HCT116 (cell line): ENCODE results near the gene HRK. TPM values are rescaled to one million over a fixed set of nuclear protein-coding genes. Genes with fewer than 3 reads are reported as not detected.

Experiments used
- ATAC-seq: fragments of 200-7000 bp; cut with Tn5 transposase; 2 replicates; pipeline ENCODE4 v1.9.1; 2020; ENCODE audit warnings: mild to moderate bottlenecking, moderate library complexity
- BruUV-seq: library from RNA; stranded (reverse); fragments of 400-500 nt; replicated peaks from 2 replicates; lab custom pipeline; 2021; lab: Mats Ljungman, UMichigan
- CTCF ChIA-PET: fragments of 300-600 bp; sonication (Branson Sonifier 250); formaldehyde crosslinking; loops from one replicate; lab custom pipeline; 2021; ENCODE audit warnings: antibody characterized with exemption; lab: Charles Lee
- POLR2A ChIA-PET: fragments of 300-600, 350-600 bp; sonication (Branson Sonifier 250); formaldehyde crosslinking; loops from one replicate; lab custom pipeline; 2021; ENCODE audit warnings: antibody characterized with exemption; lab: Charles Lee
- RAD21 ChIA-PET, 2 experiments: fragments of 300-600 bp; sonication (Branson Sonifier 250); formaldehyde crosslinking; loops; one replicate each; lab custom pipeline; 2023; ENCODE audit warnings: low total read pairs in 2 of 2; ENCODE audit not compliant: uncharacterized antibody in 2 of 2, unreplicated experiment in 2 of 2, low non-redundant PET in 1 of 2; lab: Charles Lee
- DNase-seq: peaks from one replicate; pipeline ENCODE4 v3.0.0-alpha.2; 2010; ENCODE audit warnings: low read depth, low spot score
- H2AFZ ChIP-seq: fragments of 200-600 bp; shearing (Covaris generic), sonication (generic); 2 replicates; pipeline ENCODE4 v1.6.1; 2017; ENCODE audit warnings: low read depth, mixed run types, mixed read lengths, antibody characterized with exemption, low read length; ENCODE audit not compliant: poor library complexity, severe bottlenecking
- H3K27ac ChIP-seq: 2 replicates; pipeline ENCODE4 v1.5.1; 2012; ENCODE audit warnings: low read depth, low read length
- H3K27me3 ChIP-seq: fragments of 200-600 bp; sonication (generic); 2 replicates; pipeline ENCODE4 v1.6.1; 2016; ENCODE audit warnings: mixed run types, low read length, mixed read lengths; ENCODE audit not compliant: insufficient read depth
- H3K36me3 ChIP-seq, 2 experiments: fragments of 200-500 bp in 1 of 2; fragments of 200-600 bp in 1 of 2; sonication (Bioruptor generic) in 1 of 2; sonication (generic) in 1 of 2; 2 replicates each; pipeline versions ENCODE4 v1.5.1 to v1.6.1; 2014 to 2016; ENCODE audit warnings: low read length in 2 of 2, inconsistent platforms in 1 of 2, mixed read lengths in 1 of 2, mixed run types in 1 of 2; ENCODE audit not compliant: insufficient read depth in 2 of 2, control insufficient read depth in 1 of 2
- H3K4me1 ChIP-seq, 2 experiments: fragments of 200-600 bp in 1 of 2; sonication (generic) in 1 of 2; 2 replicates each; pipeline versions ENCODE4 v1.5.1 to v1.6.1; 2012 to 2017; ENCODE audit warnings: low read length in 2 of 2, inconsistent platforms in 1 of 2, mild to moderate bottlenecking in 1 of 2, mixed read lengths in 1 of 2, mixed run types in 1 of 2, moderate library complexity in 1 of 2; ENCODE audit not compliant: insufficient read depth in 2 of 2, control insufficient read depth in 1 of 2
- H3K4me2 ChIP-seq: fragments of 200-600 bp; sonication (generic); 2 replicates; pipeline ENCODE4 v1.6.1; 2017; ENCODE audit warnings: mixed run types, low read length, mixed read lengths
- H3K4me3 ChIP-seq, 2 experiments: fragments of 200-600 bp in 1 of 2; sonication (generic) in 1 of 2; replicated peaks in 1 of 2; 2 replicates each; pipeline ENCODE4 v1.5.1; 2011 to 2016; ENCODE audit warnings: low read length in 2 of 2, control low read depth in 1 of 2, low read depth in 1 of 2, mild to moderate bottlenecking in 1 of 2, mixed read lengths in 1 of 2, mixed run types in 1 of 2
- H3K79me2 ChIP-seq: fragments of 200-600 bp; sonication (generic); 2 replicates; pipeline ENCODE4 v1.6.1; 2017; ENCODE audit warnings: mild to moderate bottlenecking, mixed run types, low read length, moderate library complexity, mixed read lengths; ENCODE audit not compliant: insufficient read depth
- H3K9ac ChIP-seq: fragments of 200-600 bp; sonication (generic); 2 replicates; pipeline ENCODE4 v1.6.1; 2016; ENCODE audit warnings: low read length, mixed read lengths
- H3K9me2 ChIP-seq: fragments of 200-600 bp; sonication (generic), shearing (Covaris generic); 2 replicates; pipeline ENCODE4 v1.6.1; 2017; ENCODE audit warnings: mixed run types, mild to moderate bottlenecking, moderate library complexity; ENCODE audit not compliant: insufficient read depth
- H3K9me3 ChIP-seq, 2 experiments: fragments of 200-500 bp in 1 of 2; fragments of 200-600 bp in 1 of 2; sonication (Bioruptor generic) in 1 of 2; sonication (generic) in 1 of 2; 2 replicates each; pipeline ENCODE4 v1.6.1; 2014 to 2017; ENCODE audit warnings: low read length in 2 of 2, mixed read lengths in 2 of 2, inconsistent platforms in 1 of 2, low read depth in 1 of 2, mild to moderate bottlenecking in 1 of 2, mixed run types in 1 of 2, moderate library complexity in 1 of 2; ENCODE audit not compliant: control insufficient read depth in 1 of 2, insufficient read depth in 1 of 2
- H4K20me1 ChIP-seq: fragments of 200-600 bp; sonication (generic), shearing (Covaris generic); 2 replicates; pipeline ENCODE4 v1.6.1; 2017; ENCODE audit warnings: mixed run types, mild to moderate bottlenecking, moderate library complexity; ENCODE audit not compliant: insufficient read depth
- ATF3 ChIP-seq: IDR thresholded peaks from 2 replicates; pipeline ENCODE4 v1.6.1; 2012
- CBX3 ChIP-seq: IDR thresholded peaks from 2 replicates; pipeline ENCODE4 v1.6.1; 2012; ENCODE audit warnings: low read depth
- ELF1 ChIP-seq: IDR thresholded peaks from 2 replicates; pipeline ENCODE4 v1.6.1; 2012; ENCODE audit warnings: low read depth, borderline replicate concordance
- EZH2 ChIP-seq: fragments of 200-600 bp; sonication (generic); IDR thresholded peaks from 2 replicates; pipeline ENCODE4 v1.6.1; 2017; ENCODE audit warnings: antibody characterized with exemption, mixed run types
- EZH2phosphoT487 ChIP-seq: fragments of 200-600 bp; IDR thresholded peaks from 2 replicates; pipeline ENCODE4 v1.6.1; 2018; ENCODE audit warnings: antibody characterized with exemption, borderline replicate concordance
- FOSL1 ChIP-seq: IDR thresholded peaks from 2 replicates; pipeline ENCODE4 v1.6.1; 2012; ENCODE audit warnings: low read depth
- JUND ChIP-seq: IDR thresholded peaks from 2 replicates; pipeline ENCODE4 v1.6.1; 2012
- MAX ChIP-seq: IDR thresholded peaks from 2 replicates; pipeline ENCODE4 v1.6.1; 2012
- POLR2A ChIP-seq: IDR thresholded peaks from 2 replicates; pipeline ENCODE4 v1.7.0; 2011; ENCODE audit warnings: borderline replicate concordance; ENCODE audit not compliant: insufficient read depth, insufficient read length; ENCODE audit errors: extremely low read depth
- POLR2AphosphoS5 ChIP-seq: IDR thresholded peaks from 2 replicates; pipeline ENCODE4 v1.6.1; 2011; ENCODE audit warnings: mild to moderate bottlenecking, low read depth, low read length, moderate library complexity
- RAD21 ChIP-seq: IDR thresholded peaks from 2 replicates; pipeline ENCODE4 v1.6.1; 2012; ENCODE audit warnings: low read depth, mild to moderate bottlenecking
- SIN3A ChIP-seq: IDR thresholded peaks from 2 replicates; pipeline ENCODE4 v1.6.1; 2012; ENCODE audit warnings: low read depth
- SP1 ChIP-seq: IDR thresholded peaks from 2 replicates; pipeline ENCODE4 v1.6.1; 2012; ENCODE audit warnings: low read depth
- SRF ChIP-seq: IDR thresholded peaks from 2 replicates; pipeline ENCODE4 v1.6.1; 2012; ENCODE audit warnings: low read depth
- TCF7L2 ChIP-seq: IDR thresholded peaks from 2 replicates; pipeline ENCODE4 v1.7.0; 2011; ENCODE audit warnings: borderline replicate concordance, inconsistent platforms; ENCODE audit not compliant: insufficient read depth, insufficient read length; ENCODE audit errors: extremely low read depth
- YY1 ChIP-seq: IDR thresholded peaks from 2 replicates; pipeline ENCODE4 v1.6.1; 2011; ENCODE audit warnings: low read length, low read depth, moderate library complexity, mild to moderate bottlenecking; ENCODE audit not compliant: insufficient replicate concordance; ENCODE audit errors: extremely low read depth
- ZBTB33 ChIP-seq: IDR thresholded peaks from 2 replicates; pipeline ENCODE4 v1.6.1; 2011; ENCODE audit warnings: mild to moderate bottlenecking, low read length, moderate library complexity; ENCODE audit not compliant: insufficient replicate concordance; ENCODE audit errors: extremely low read depth
- ZFX ChIP-seq: fragments of 450-650 bp; IDR thresholded peaks from 2 replicates; pipeline ENCODE4 v1.6.1; 2017
- ZNF274 ChIP-seq: fragments of 200-500 bp; sonication (Bioruptor generic); IDR thresholded peaks from 2 replicates; pipeline ENCODE4 v1.6.1; 2014; ENCODE audit warnings: mild to moderate bottlenecking, low read depth, low read length, inconsistent platforms
- intact Hi-C: fragments of 100-400 bp; cut with micrococcal nuclease; formaldehyde crosslinking; loops from 2 replicates; pipeline ENCODE4 v1.10.0; 2022
- total RNA-seq: library from RNA; stranded (reverse); gene quantifications from one replicate; pipeline ENCODE4 v1.2.1, GENCODE V29; 2021; ENCODE audit not compliant: unreplicated experiment

HRK gene
- total RNA-seq, 1 experiment from 2014 or later, result 4.3 TPM

- TF ChIP-seq POLR2A, result no peak
- no peak for TF ChIP-seq EZH2phosphoT487
- TF ChIP-seq ZNF274, result no peak
- TF ChIP-seq ZBTB33, result no peak
Measured at GRCh38 chr12:116820064-116820656, 61.1 kb downstream of the HRK start (continued).

- Histone ChIP-seq H3K27ac (peak overlapping the region; percentile 71), H3K9me2 (no peaks in the 10 kb centered on the region), H3K9ac (peak overlapping the region; percentile 90), H4K20me1 (no peaks in the 10 kb centered on the region), H3K9me3 (no peaks in the 10 kb centered on the region), H3K36me3 (no peaks in the 10 kb centered on the region), H3K4me2 (peak overlapping the region; percentile 88), H2AFZ (peak overlapping the region; percentile 55), H3K79me2 (peaks cover 8% of the 10 kb centered on the region; the same call in 1 of the 2 replicates), H3K4me3 (peak overlapping the region; percentile 87 to 90), H3K27me3 (no peaks in the 10 kb centered on the region), H3K4me1 (peaks cover 10 to 17% of the 10 kb centered on the region in 2 experiments; a peak in 3 of 4 replicates)
- TSS peak; percentile 83 for BruUV-seq
- ChIA-PET CTCF (no interaction called here), RAD21 (no interaction called here), POLR2A (no interaction called here)
- ATAC-seq, result peak; percentile 95
- TF ChIP-seq POLR2AphosphoS5 (peak; percentile 81), ZFX (peak; percentile 75), POLR2A (peak; percentile 14), ELF1 (no peak), JUND (peak; percentile 64), FOSL1 (0 out of 2 replicates have a peak, but pooled peaks have one; percentile 23), EZH2 (no peak), ZNF274 (no peak), SRF (peak; percentile 90), RAD21 (no peak), SIN3A (0 out of 2 replicates have a peak, but pooled peaks have one; percentile 37), ATF3 (peak; percentile 67; the same call in 1 of the 2 replicates), ZBTB33 (peak; percentile 68), TCF7L2 (peak; percentile 87), YY1 (peak; percentile 82), MAX (peak; percentile 72), SP1 (peak; percentile 51; the same call in 1 of the 2 replicates), EZH2phosphoT487 (no peak), CBX3 (no peak)
- peak; percentile 76 for DNase-seq
- intact Hi-C loops, result loop anchor here (2.0 kb wide), 1 partner anchor 80 kb away; the partner anchor contains the start of genes RNFT2 and SPRING1
Measured at GRCh38 chr12:116818948-116819832, 62.1 kb downstream of the HRK start.
